Astrocyte of the hippocampus (primary cell): Measurements from ENCODE around the gene DDX1.

Experiments
- DNase-seq: peaks from one replicate; pipeline ENCODE4 v3.0.0; 2011; ENCODE audit warnings: low read depth, low spot score

Gene DDX1

GRCh38 chr2:15562354-15563031, 29.2 kb upstream of the DDX1 start:
- DNase-seq: no peak

GRCh38 chr2:15563227-15564100, 28.2 kb upstream of the DDX1 start:
- no peak for DNase-seq

- DNase-seq: no peak
These were observed 26.3 kb upstream of the DDX1 start for GRCh38 chr2:15565392-15565791.

- DNase-seq: no peak
These were observed 25.5 kb upstream of the DDX1 start for GRCh38 chr2:15565994-15566671.

- DNase-seq: no peak
These were observed 24.8 kb upstream of the DDX1 start for GRCh38 chr2:15566912-15567311.

- DNase-seq: no peak
These were observed 22.8 kb upstream of the DDX1 start for GRCh38 chr2:15568874-15569273.

GRCh38 chr2:15570104-15570503, 21.6 kb upstream of the DDX1 start:
- no peak for DNase-seq

GRCh38 chr2:15571729-15572128, 19.9 kb upstream of the DDX1 start:
- no peak for DNase-seq

GRCh38 chr2:15577071-15577735, 14.5 kb upstream of the DDX1 start:
- DNase-seq: peak; percentile 91

GRCh38 chr2:15579641-15580040, 12.0 kb upstream of the DDX1 start:
- DNase-seq: peak; percentile 47

GRCh38 chr2:15580451-15580850, 11.2 kb upstream of the DDX1 start:
- DNase-seq: no peak

- no peak for DNase-seq
These were observed 8.8 kb upstream of the DDX1 start for GRCh38 chr2:15582710-15583357.

GRCh38 chr2:15583826-15584225, 7.8 kb upstream of the DDX1 start:
- DNase-seq: no peak

GRCh38 chr2:15584316-15584715, 7.4 kb upstream of the DDX1 start:
- no peak for DNase-seq

GRCh38 chr2:15584767-15585469, 6.8 kb upstream of the DDX1 start:
- DNase-seq: peak; percentile 9

GRCh38 chr2:15588329-15588919, 3.2 kb upstream of the DDX1 start:
- peak; percentile 79 for DNase-seq

- DNase-seq: no peak
These were observed 336 bp upstream of the DDX1 start for GRCh38 chr2:15591373-15591691.

- no peak for DNase-seq
These were observed 1.6 kb downstream of the DDX1 start for GRCh38 chr2:15593327-15593705.

GRCh38 chr2:15594291-15595256, 2.9 kb downstream of the DDX1 start:
- no peak for DNase-seq
